ENCODE measurements around the gene SPRYD4.
A peak's percentile ranks its signal among the peaks of the same experiment; 100 is the strongest.
"Not testable (repeated sequence)": the region's sequence is repeated elsewhere in the genome, so short reads cannot be mapped to it uniquely, and the experiment has no call there.

The SPRYD4 gene

GRCh38 chr12:56437430-56438176 lies 30.8 kb upstream of the SPRYD4 start:
- DNase-seq (ENCODE audit: low spot score): no peak
- no peak for TF ChIP-seq CTCF (IDR thresholded peaks at IDR 0.05)
- Histone ChIP-seq H3K27ac (no peak overlapping the region), H3K4me3 (no peak overlapping the region)

GRCh38 chr12:56443208-56443607 lies 25.2 kb upstream of the SPRYD4 start:
- H3K4me3 ChIP-seq; H3K27ac ChIP-seq; DNase-seq (ENCODE audit: low spot score): not testable (repeated sequence)

- DNase-seq (ENCODE audit: low spot score): peak; percentile 93
- TF ChIP-seq CTCF (IDR thresholded peaks at IDR 0.05): no peak
- peak within 1 kb of the TSS; percentile 87 to 88 for H3K27ac ChIP-seq
- peak within 1 kb of the TSS; percentile 76 for H3K4me3 ChIP-seq
These were observed 19.3 kb upstream of the SPRYD4 start, which contains the start of gene TIMELESS for GRCh38 chr12:56448860-56449621. TSS of gene TIMELESS (minus strand) at chr12:56449426. CDS start at chr12:56434170, 15,256 bp downstream.

GRCh38 chr12:56449622-56449984 lies 18.8 kb upstream of the SPRYD4 start:
- TF ChIP-seq CTCF (IDR thresholded peaks at IDR 0.05): no peak
- Histone ChIP-seq H3K4me3 (peak overlapping the region; percentile 76), H3K27ac (peak overlapping the region; percentile 87 to 88)
- DNase-seq (ENCODE audit: low spot score): no peak

- no peak overlapping the region for H3K27ac ChIP-seq
- DNase-seq (ENCODE audit: low spot score): no peak
- no peak for TF ChIP-seq CTCF (IDR thresholded peaks at IDR 0.05)
- H3K4me3 ChIP-seq: no peak overlapping the region
These were observed 18.1 kb upstream of the SPRYD4 start for GRCh38 chr12:56450241-56450640.

- TF ChIP-seq CTCF (IDR thresholded peaks at IDR 0.05): no peak
- no peak for DNase-seq (ENCODE audit: low spot score)
- H3K27ac ChIP-seq: no peak overlapping the region
- H3K4me3 ChIP-seq: no peak overlapping the region
These were observed 17.2 kb upstream of the SPRYD4 start for GRCh38 chr12:56451147-56451546.

- H3K4me3 ChIP-seq: no peak within 1 kb of the TSS
- H3K27ac ChIP-seq: no peak within 1 kb of the TSS
- no peak for DNase-seq (ENCODE audit: low spot score)
- TF ChIP-seq CTCF (IDR thresholded peaks at IDR 0.05): no peak
These were observed 13.8 kb upstream of the SPRYD4 start, which contains the start of gene MIP for GRCh38 chr12:56454557-56454956. TSS of gene MIP (minus strand) at chr12:56454657. CDS start at chr12:56454613, 44 bp downstream.

Data from coronary artery (tissue), 2 donors.